VCaP (cell line): ENCODE measurements around the gene ZBTB47.

ENCODE experiments used
- H3K27ac ChIP-seq: fragments of 450-650 bp; 2 replicates; pipeline ENCODE4 v1.5.1; 2017
- CTCF ChIP-seq: fragments of 450-650 bp; conservative IDR thresholded peaks from 2 replicates; pipeline ENCODE4 v1.5.1; 2017; ENCODE audit warnings: mild to moderate bottlenecking, moderate library complexity

Gene ZBTB47

GRCh38 chr3:42681361-42682038 is 28.0 kb downstream of the ZBTB47 start:
- no peak for TF ChIP-seq CTCF
- H3K27ac ChIP-seq: no peak overlapping the region

- TF ChIP-seq CTCF: no peak
- no peak overlapping the region for H3K27ac ChIP-seq
Measured at GRCh38 chr3:42682301-42683070, 29.0 kb downstream of the ZBTB47 start.

- H3K27ac ChIP-seq: no peak overlapping the region
- no peak for TF ChIP-seq CTCF
Measured at GRCh38 chr3:42683875-42684598, 30.5 kb downstream of the ZBTB47 start.

GRCh38 chr3:42684632-42685362 is 31.3 kb downstream of the ZBTB47 start:
- TF ChIP-seq CTCF: no peak
- H3K27ac ChIP-seq: no peak overlapping the region

- TF ChIP-seq CTCF: no peak
- H3K27ac ChIP-seq: no peak within 1 kb of the TSS
Measured at GRCh38 chr3:42685363-42685881, 31.9 kb downstream of the ZBTB47 start, which contains the start of gene KLHL40. TSS of gene KLHL40 (plus strand) at chr3:42685537. CDS start at chr3:42685619, 82 bp downstream.

DNA sequence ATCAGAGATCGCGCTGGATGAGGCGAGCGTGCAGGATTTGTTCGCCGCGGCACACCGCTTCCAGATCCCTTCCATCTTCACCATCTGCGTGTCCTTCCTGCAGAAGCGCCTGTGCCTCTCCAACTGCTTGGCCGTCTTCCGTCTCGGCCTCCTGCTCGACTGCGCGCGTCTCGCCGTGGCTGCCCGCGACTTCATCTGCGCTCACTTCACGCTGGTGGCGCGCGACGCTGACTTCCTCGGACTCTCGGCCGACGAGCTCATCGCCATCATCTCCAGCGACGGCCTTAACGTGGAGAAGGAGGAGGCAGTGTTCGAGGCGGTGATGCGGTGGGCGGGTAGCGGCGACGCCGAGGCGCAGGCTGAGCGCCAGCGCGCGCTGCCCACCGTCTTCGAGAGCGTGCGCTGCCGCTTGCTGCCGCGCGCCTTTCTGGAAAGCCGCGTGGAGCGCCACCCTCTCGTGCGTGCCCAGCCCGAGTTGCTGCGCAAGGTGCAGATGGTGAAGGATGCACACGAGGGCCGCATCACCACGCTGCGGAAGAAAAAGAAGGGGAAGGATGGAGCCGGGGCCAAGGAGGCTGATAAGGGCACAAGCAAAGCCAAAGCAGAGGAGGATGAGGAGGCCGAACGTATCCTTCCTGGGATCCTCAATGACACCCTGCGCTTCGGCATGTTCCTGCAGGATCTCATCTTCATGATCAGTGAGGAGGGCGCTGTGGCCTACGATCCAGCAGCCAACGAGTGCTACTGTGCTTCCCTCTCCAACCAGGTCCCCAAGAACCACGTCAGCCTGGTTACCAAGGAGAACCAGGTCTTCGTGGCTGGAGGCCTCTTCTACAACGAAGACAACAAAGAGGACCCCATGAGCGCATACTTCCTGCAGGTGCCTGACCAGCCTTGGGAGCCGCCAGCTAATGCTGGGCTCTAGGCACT is 32.7 kb downstream of the ZBTB47 start:
- no peak for TF ChIP-seq CTCF
- H3K27ac ChIP-seq: no peak overlapping the region
